ENCODE data around the gene MEPE. TPM values are rescaled to one million over a fixed set of nuclear protein-coding genes. Genes with fewer than 3 reads are reported as not detected.
A peak's percentile ranks its signal among the peaks of the same experiment; 100 is the strongest.

The MEPE gene
- total and polyA plus RNA-seq, 2 donors (not counting 1 experiment from before 2014, with no cell fraction given) = not detected

- Mint-ChIP-seq H3K4me1 (peaks cover 7% of the 10 kb centered on the region), H3K9me3 (ENCODE audit: insufficient read depth) (no peaks in the 10 kb centered on the region), H3K27ac (no peak overlapping the region), H3K27me3 (peaks cover 24% of the 10 kb centered on the region), H3K4me3 (no peak overlapping the region)
- Histone ChIP-seq H3K4me1 (ENCODE audit: control insufficient read depth in 2 of 2, insufficient read depth in 2 of 2, low read length in 2 of 2) (peaks cover 4 to 7% of the 10 kb centered on the region in 2 donors), H3K9me3 (ENCODE audit: control extremely low read depth in 1 of 3, control insufficient read depth in 2 of 3, insufficient read depth in 1 of 3, low read length in 2 of 3) (no peaks in the 10 kb centered on the region), H3K4me2 (replicated peaks; ENCODE audit: low read depth, low read length, poor library complexity, severe bottlenecking) (no peak overlapping the region), H2AFZ (ENCODE audit: insufficient read depth, low read depth, low read length, poor library complexity, severe bottlenecking) (no peak overlapping the region), H4K20me1 (ENCODE audit: control insufficient read depth, insufficient read depth, low read length, poor library complexity, severe bottlenecking) (no peaks in the 10 kb centered on the region), H3K36me3 (replicated peaks in 1 of 2; ENCODE audit: control extremely low read depth in 1 of 2, control insufficient read depth in 1 of 2, extremely low read depth in 1 of 2, insufficient read depth in 2 of 2, low read length in 1 of 2) (no peaks in the 10 kb centered on the region), H3K9ac (ENCODE audit: low read length) (no peak overlapping the region), H3K4me3 (ENCODE audit: control extremely low read depth in 1 of 5, extremely low read depth in 1 of 5, insufficient read depth in 1 of 5, low read depth in 2 of 5, low read length in 4 of 5) (no peak overlapping the region), H3K27ac (ENCODE audit: low read length in 2 of 2) (no peak overlapping the region), H3K79me2 (ENCODE audit: control insufficient read depth, insufficient read depth, low read length) (no peaks in the 10 kb centered on the region), H3K27me3 (replicated peaks in 1 of 4; ENCODE audit: control extremely low read depth in 1 of 4, control insufficient read depth in 3 of 4, insufficient read depth in 4 of 4, low read length in 3 of 4) (peaks cover 0 to 3% (median 0%) of the 10 kb centered on the region in 4 experiments)
- 100% methylated on average over 1 of the region's 5 CpGs for WGBS (ENCODE audit: insufficient coverage)
- intact Hi-C loops (cut with micrococcal nuclease) = no loop called here
- CTCF ChIA-PET = interaction anchor here (1.2 kb wide), 1 partner anchor 366 kb away, joined by 3 read pairs; no protein-coding TSS in a partner anchor
- POLR2A ChIA-PET = no interaction called here
- DNase-seq = no peak
- TF ChIP-seq CTCF (IDR thresholded peaks at IDR 0.05) (no peak), EZH2 (IDR thresholded peaks at IDR 0.05; ENCODE audit: borderline replicate concordance, insufficient read depth, low read depth, low read length, poor library complexity, severe bottlenecking) (no peak)
- ATAC-seq (ENCODE audit: low read depth) = no peak
Observed at GRCh38 chr4:87846226-87846625, 13.5 kb downstream of the MEPE start.

- no peaks in the 10 kb centered on the region for H3K79me2 ChIP-seq (ENCODE audit: control insufficient read depth, insufficient read depth, low read length)
- TF ChIP-seq CTCF (IDR thresholded peaks at IDR 0.05) (peak; percentile 66), EZH2 (IDR thresholded peaks at IDR 0.05; ENCODE audit: borderline replicate concordance, insufficient read depth, low read depth, low read length, poor library complexity, severe bottlenecking) (no peak)
- peak overlapping the region; percentile 70 for H2AFZ ChIP-seq (ENCODE audit: insufficient read depth, low read depth, low read length, poor library complexity, severe bottlenecking)
- intact Hi-C loops (cut with micrococcal nuclease) = no loop called here
- CTCF ChIA-PET = interaction anchor here (0.8 to 3.1 kb wide), 7 partner anchors 10 to 473 kb away, joined by 3 to 14 read pairs (median 8); partner anchors contain the start of gene MEPE
- WGBS (ENCODE audit: insufficient coverage) = 4% methylated on average over 4 of the region's 15 CpGs
- peak overlapping the region; percentile 63 for H3K4me2 ChIP-seq (replicated peaks; ENCODE audit: low read depth, low read length, poor library complexity, severe bottlenecking)
- H3K27ac ChIP-seq (ENCODE audit: low read length in 2 of 2) = no peak overlapping the region
- peak overlapping the region; percentile 33 for H3K9ac ChIP-seq (ENCODE audit: low read length)
- ATAC-seq (ENCODE audit: low read depth) = no peak
- DNase-seq = peak; percentile 44
- no peaks in the 10 kb centered on the region for H3K9me3 ChIP-seq (ENCODE audit: control extremely low read depth in 1 of 3, control insufficient read depth in 2 of 3, insufficient read depth in 1 of 3, low read length in 2 of 3)
- H3K4me1 ChIP-seq (ENCODE audit: control insufficient read depth in 2 of 2, insufficient read depth in 2 of 2, low read length in 2 of 2) = peaks cover 4 to 7% of the 10 kb centered on the region in 2 donors
- H3K27ac Mint-ChIP-seq = no peak overlapping the region
- H3K4me3 Mint-ChIP-seq = peak overlapping the region; percentile 58
- H3K27me3 Mint-ChIP-seq = peaks cover 12% of the 10 kb centered on the region
- peak overlapping the region in 4 of 5 experiments; percentile 14 to 48 (median 32) for H3K4me3 ChIP-seq (ENCODE audit: control extremely low read depth in 1 of 5, extremely low read depth in 1 of 5, insufficient read depth in 1 of 5, low read depth in 2 of 5, low read length in 4 of 5)
- peaks cover 7% of the 10 kb centered on the region for H3K4me1 Mint-ChIP-seq
- no peaks in the 10 kb centered on the region for H4K20me1 ChIP-seq (ENCODE audit: control insufficient read depth, insufficient read depth, low read length, poor library complexity, severe bottlenecking)
- no peaks in the 10 kb centered on the region for H3K36me3 ChIP-seq (replicated peaks in 1 of 2; ENCODE audit: control extremely low read depth in 1 of 2, control insufficient read depth in 1 of 2, extremely low read depth in 1 of 2, insufficient read depth in 2 of 2, low read length in 1 of 2)
- peaks cover 0 to 3% (median 0%) of the 10 kb centered on the region in 4 experiments for H3K27me3 ChIP-seq (replicated peaks in 1 of 4; ENCODE audit: control extremely low read depth in 1 of 4, control insufficient read depth in 3 of 4, insufficient read depth in 4 of 4, low read length in 3 of 4)
- POLR2A ChIA-PET = no interaction called here
- H3K9me3 Mint-ChIP-seq (ENCODE audit: insufficient read depth) = no peaks in the 10 kb centered on the region
Observed at GRCh38 chr4:87848622-87849351, 16.0 kb downstream of the MEPE start.
